HCT116 (cell line): ENCODE data around the gene CTAGE1.

Source experiments
- CTCF ChIP-seq, 3 experiments: fragments of 200-600 bp in 1 of 3; sonication (generic) in 1 of 3; IDR thresholded peaks in 2 of 3; conservative IDR thresholded peaks in 1 of 3; 2 replicates each; pipeline ENCODE4 v1.5.1; 2012 to 2017; ENCODE audit warnings: low read depth in 2 of 3, low read length in 2 of 3, antibody characterized with exemption in 1 of 3, borderline replicate concordance in 1 of 3, control low read depth in 1 of 3, mild to moderate bottlenecking in 1 of 3, mixed read lengths in 1 of 3, mixed run types in 1 of 3, moderate library complexity in 1 of 3; ENCODE audit not compliant: insufficient read depth in 1 of 3
- EZH2 ChIP-seq: fragments of 200-600 bp; sonication (generic); IDR thresholded peaks from 2 replicates; pipeline ENCODE4 v1.6.1; 2017; ENCODE audit warnings: antibody characterized with exemption, mixed run types
- EZH2phosphoT487 ChIP-seq: fragments of 200-600 bp; IDR thresholded peaks from 2 replicates; pipeline ENCODE4 v1.6.1; 2018; ENCODE audit warnings: antibody characterized with exemption, borderline replicate concordance
- JUND ChIP-seq: IDR thresholded peaks from 2 replicates; pipeline ENCODE4 v1.6.1; 2012
- SIN3A ChIP-seq: IDR thresholded peaks from 2 replicates; pipeline ENCODE4 v1.6.1; 2012; ENCODE audit warnings: low read depth

GRCh38 chr18:22447792-22448191, 30.1 kb upstream of the CTAGE1 start:
- TF ChIP-seq CTCF (IDR thresholded peaks at IDR 0.05 in 2 of 3, conservative IDR thresholded peaks at IDR 0.05 in 1 of 3; ENCODE audit: borderline replicate concordance in 1 of 3, insufficient read depth in 1 of 3, low read depth in 2 of 3, low read length in 2 of 3) = no peak
- TF ChIP-seq EZH2 = no peak
- TF ChIP-seq SIN3A = no peak
- TF ChIP-seq EZH2phosphoT487 = no peak
- TF ChIP-seq JUND = no peak
